Upper lobe of left lung (tissue), 6 donors: ENCODE results near the gene ARSD. TPM values are rescaled to one million over a fixed set of nuclear protein-coding genes. Genes with fewer than 3 reads are reported as not detected.

Source experiments
- ATAC-seq, 2 donors: fragments of 200-7000 bp; cut with Tn5 transposase; one replicate each; pipeline ENCODE4 v1.9.1; 2022; ENCODE audit warnings: mild to moderate bottlenecking in 2 of 2, moderate library complexity in 2 of 2; ENCODE audit not compliant: low FRiP score in 2 of 2
- DNase-seq, 2 donors: peaks; one replicate each; pipeline ENCODE4 v3.0.0-alpha.2; 2019 to 2020
- H3K27ac ChIP-seq, 4 donors: fragments of 200-600 bp; sonication (generic); one replicate each; pipeline ENCODE4 v1.5.1; 2016 to 2019
- H3K27me3 ChIP-seq, 4 donors: fragments of 200-600 bp; sonication (generic); one replicate each; pipeline ENCODE4 v1.5.1; 2017 to 2019
- H3K36me3 ChIP-seq, 4 donors: fragments of 200-600 bp; sonication (generic); one replicate each; pipeline ENCODE4 v1.5.1; 2016 to 2019
- H3K4me1 ChIP-seq, 4 donors: fragments of 200-600 bp; sonication (generic); one replicate each; pipeline ENCODE4 v1.5.1; 2018 to 2019
- H3K4me3 ChIP-seq, 4 donors: fragments of 200-600 bp; sonication (generic); one replicate each; pipeline ENCODE4 v1.5.1; 2017 to 2019; ENCODE audit warnings: mild to moderate bottlenecking in 2 of 4, moderate library complexity in 1 of 4
- H3K9me3 ChIP-seq, 4 donors: fragments of 200-600 bp; sonication (generic); one replicate each; pipeline ENCODE4 v1.5.1; 2018 to 2019
- EP300 ChIP-seq, 4 donors: sonication (generic); formaldehyde crosslinking; IDR thresholded peaks; one replicate each; pipeline ENCODE4 v1.5.1; 2017; ENCODE audit warnings: antibody characterized with exemption in 4 of 4, control low read depth in 2 of 4
- POLR2A ChIP-seq, 4 donors: fragments of 450-650 bp; IDR thresholded peaks; one replicate each; pipeline ENCODE4 v1.5.1; 2016 to 2017; ENCODE audit warnings: antibody characterized with exemption in 4 of 4, mild to moderate bottlenecking in 2 of 4
- POLR2AphosphoS5 ChIP-seq, 2 donors: sonication (generic); formaldehyde crosslinking; IDR thresholded peaks; one replicate each; pipeline ENCODE4 v1.5.1; 2017; ENCODE audit warnings: antibody characterized with exemption in 2 of 2
- WGBS, 2 donors: methylation state at CpG; one replicate each; pipeline ENCODE4 v1.1.5; 2017 to 2018; 5-methylcytosine and 5-hydroxymethylcytosine counted together
- total RNA-seq, 6 donors: library from RNA; depleted of rRNA in 4 of 6; stranded (reverse); fragments of >200 nt in 4 of 6; gene quantifications; one replicate each; pipeline versions ENCODE4 v1.1.0 to v1.2.1, GENCODE V29; 2016 to 2021
- TF ChIP-seq, protein P1 (sequence below), 6 experiments: fragments of 450-650 bp in 4 of 6; fragments of 200-600 bp in 2 of 6; sonication (generic) in 2 of 6; IDR thresholded peaks; one replicate each; pipeline ENCODE4 v1.5.1; 2016 to 2019; ENCODE audit warnings: antibody characterized with exemption in 6 of 6
- donor health status: DM: no; HTN: no; CAD: no; lungs with moderate emphysema.
- donor health status: DM: no; HTN: yes; CAD: no; lungs with severe emphysema.

Gene ARSD
- total RNA-seq, 6 donors from 2014 or later: 27.1 to 67.7 (median 32.3) TPM

DNA sequence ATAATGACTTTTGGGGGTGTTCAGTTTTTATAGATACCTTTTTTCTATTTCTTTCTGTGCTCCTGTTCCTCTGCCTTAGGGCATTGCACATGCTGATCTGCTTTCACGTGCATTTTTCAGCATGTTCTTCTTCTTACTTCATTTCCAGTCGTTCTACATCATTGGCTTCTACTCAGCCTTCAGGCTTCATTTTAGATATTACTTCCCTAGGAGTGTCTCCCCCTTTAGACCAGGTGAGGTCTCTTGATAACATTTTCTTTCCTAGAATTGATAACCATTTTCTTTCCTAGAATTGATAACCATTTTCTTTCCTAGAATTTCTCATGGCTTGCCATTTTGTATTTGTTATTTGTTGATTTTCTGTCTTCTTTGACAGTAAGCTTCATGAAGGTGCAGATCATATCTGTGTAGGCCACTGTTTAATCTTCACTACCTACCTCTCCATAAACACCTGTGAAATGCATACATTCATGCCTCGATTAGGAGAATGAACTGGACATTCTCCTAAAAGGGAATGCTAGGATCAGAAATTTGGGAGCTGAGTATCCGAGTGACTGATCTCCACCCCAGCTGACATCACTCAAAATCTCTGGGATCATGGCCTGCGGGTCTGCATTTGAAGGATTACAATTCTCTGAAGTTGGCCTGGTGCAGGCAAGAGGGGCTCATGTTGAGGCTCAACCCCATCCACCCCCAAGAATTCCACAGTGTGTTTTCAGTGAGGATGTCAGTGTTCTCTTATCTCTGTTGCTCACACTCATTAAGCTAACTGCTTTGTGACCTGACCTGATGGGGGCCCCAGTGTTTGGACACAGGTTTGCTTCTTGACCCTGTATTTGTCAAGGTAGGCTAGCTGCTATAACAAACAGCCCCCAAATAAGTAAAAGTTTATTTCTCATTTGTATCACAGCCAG, 54.7 kb downstream of the ARSD start:
- Histone ChIP-seq H3K27ac (no peak overlapping the region), H3K4me3 (no peak overlapping the region), H3K36me3 (no peaks in the 10 kb centered on the region), H3K9me3 (no peaks in the 10 kb centered on the region), H3K4me1 (no peaks in the 10 kb centered on the region), H3K27me3 (no peaks in the 10 kb centered on the region)
- no peak for ATAC-seq
- no peak for DNase-seq
- WGBS, 2 donors: 89% methylated on average over 3 to 5 of the region's 5 CpGs
- TF ChIP-seq POLR2A (IDR thresholded peaks at IDR 0.05): no peak
- TF ChIP-seq, protein P1, sequence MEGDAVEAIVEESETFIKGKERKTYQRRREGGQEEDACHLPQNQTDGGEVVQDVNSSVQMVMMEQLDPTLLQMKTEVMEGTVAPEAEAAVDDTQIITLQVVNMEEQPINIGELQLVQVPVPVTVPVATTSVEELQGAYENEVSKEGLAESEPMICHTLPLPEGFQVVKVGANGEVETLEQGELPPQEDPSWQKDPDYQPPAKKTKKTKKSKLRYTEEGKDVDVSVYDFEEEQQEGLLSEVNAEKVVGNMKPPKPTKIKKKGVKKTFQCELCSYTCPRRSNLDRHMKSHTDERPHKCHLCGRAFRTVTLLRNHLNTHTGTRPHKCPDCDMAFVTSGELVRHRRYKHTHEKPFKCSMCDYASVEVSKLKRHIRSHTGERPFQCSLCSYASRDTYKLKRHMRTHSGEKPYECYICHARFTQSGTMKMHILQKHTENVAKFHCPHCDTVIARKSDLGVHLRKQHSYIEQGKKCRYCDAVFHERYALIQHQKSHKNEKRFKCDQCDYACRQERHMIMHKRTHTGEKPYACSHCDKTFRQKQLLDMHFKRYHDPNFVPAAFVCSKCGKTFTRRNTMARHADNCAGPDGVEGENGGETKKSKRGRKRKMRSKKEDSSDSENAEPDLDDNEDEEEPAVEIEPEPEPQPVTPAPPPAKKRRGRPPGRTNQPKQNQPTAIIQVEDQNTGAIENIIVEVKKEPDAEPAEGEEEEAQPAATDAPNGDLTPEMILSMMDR (IDR thresholded peaks at IDR 0.05): no peak
- no peak for TF ChIP-seq POLR2AphosphoS5 (IDR thresholded peaks at IDR 0.05)
- TF ChIP-seq EP300 (IDR thresholded peaks at IDR 0.05): no peak

- TF ChIP-seq EP300 (IDR thresholded peaks at IDR 0.05): no peak
- TF ChIP-seq, protein P1 (IDR thresholded peaks at IDR 0.05): no peak
- no peak for TF ChIP-seq POLR2AphosphoS5 (IDR thresholded peaks at IDR 0.05)
- Histone ChIP-seq H3K4me1 (no peaks in the 10 kb centered on the region), H3K27ac (no peak overlapping the region), H3K36me3 (no peaks in the 10 kb centered on the region), H3K4me3 (no peak overlapping the region), H3K27me3 (no peaks in the 10 kb centered on the region), H3K9me3 (no peaks in the 10 kb centered on the region)
- no peak for ATAC-seq
- 93 to 94% methylated on average over 7 of the region's 7 CpGs for WGBS, 2 donors
- DNase-seq: no peak
Measured at GRCh38 chrX:2872671-2873277, 56.4 kb downstream of the ARSD start.

DNA sequence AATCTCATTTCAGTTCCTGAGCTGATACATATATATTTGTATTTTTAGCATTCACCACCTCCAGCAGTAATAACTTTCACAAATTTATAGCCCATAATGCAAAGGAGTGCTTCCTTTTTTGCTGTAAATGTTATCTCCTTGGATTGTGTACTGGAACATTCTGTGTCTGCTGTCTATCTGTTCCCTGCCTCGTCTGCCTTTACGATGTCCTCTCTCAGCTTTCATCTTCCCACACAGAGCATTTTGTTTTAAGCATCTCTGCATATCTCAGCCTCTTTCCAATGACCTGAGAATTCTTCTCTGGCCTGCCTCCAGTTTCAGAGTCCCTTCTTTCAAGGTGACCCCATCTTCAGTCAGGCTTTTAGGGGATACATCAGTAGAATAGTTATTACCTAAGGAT, 57.3 kb downstream of the ARSD start:
- 82 to 92% methylated on average over 2 of the region's 2 CpGs for WGBS, 2 donors
- ATAC-seq: no peak
- TF ChIP-seq POLR2AphosphoS5 (IDR thresholded peaks at IDR 0.05): no peak
- no peak for TF ChIP-seq EP300 (IDR thresholded peaks at IDR 0.05)
- TF ChIP-seq, protein P1 (IDR thresholded peaks at IDR 0.05): no peak
- no peak for TF ChIP-seq POLR2A (IDR thresholded peaks at IDR 0.05)

DNA sequence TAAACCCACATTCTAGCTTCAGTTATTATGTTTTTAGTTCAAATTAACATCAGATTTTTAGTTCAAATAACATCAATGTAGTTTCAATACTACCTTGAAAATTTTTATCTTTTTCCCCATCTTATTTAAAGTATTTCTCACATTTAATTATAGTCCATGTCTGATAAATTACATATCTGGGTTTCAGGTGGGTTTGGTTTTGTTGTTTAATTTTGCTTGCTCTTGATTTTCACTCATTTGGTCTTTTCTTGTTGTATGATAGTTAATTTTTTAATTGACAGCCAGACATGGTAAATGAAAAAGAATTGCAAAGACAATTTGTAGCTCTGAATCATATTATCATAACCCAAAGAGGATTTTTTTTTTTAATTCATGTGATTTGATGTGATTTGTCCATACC, 58.5 kb downstream of the ARSD start:
- Histone ChIP-seq H3K9me3 (no peaks in the 10 kb centered on the region), H3K36me3 (no peaks in the 10 kb centered on the region), H3K4me1 (no peaks in the 10 kb centered on the region), H3K27ac (no peak overlapping the region), H3K27me3 (no peaks in the 10 kb centered on the region), H3K4me3 (no peak overlapping the region)
- ATAC-seq (no peak), DNase-seq (no peak)
- TF ChIP-seq POLR2AphosphoS5 (IDR thresholded peaks at IDR 0.05) (no peak), EP300 (IDR thresholded peaks at IDR 0.05) (no peak), POLR2A (IDR thresholded peaks at IDR 0.05) (no peak)
- TF ChIP-seq, protein P1 (IDR thresholded peaks at IDR 0.05): no peak

More for the DNA sequence above, 57.3 kb downstream of the ARSD start:
- H3K4me1 ChIP-seq: no peaks in the 10 kb centered on the region
- no peak for DNase-seq
- no peak overlapping the region for H3K4me3 ChIP-seq
- H3K36me3 ChIP-seq: no peaks in the 10 kb centered on the region
- no peak overlapping the region for H3K27ac ChIP-seq
- H3K27me3 ChIP-seq: no peaks in the 10 kb centered on the region
- no peaks in the 10 kb centered on the region for H3K9me3 ChIP-seq
